ENCODE results near the gene BCAN.
"Not testable (repeated sequence)": the region's sequence is repeated elsewhere in the genome, so short reads cannot be mapped to it uniquely, and the experiment has no call there.

BCAN gene

GRCh38 chr1:156616463-156616862, 25.5 kb upstream of the BCAN start:
- DNase-seq, result peak; percentile 52

GRCh38 chr1:156618853-156619581, 22.9 kb upstream of the BCAN start, which contains the start of gene HAPLN2:
Gene HAPLN2 (plus strand): TSS chr1:156619415. CDS start chr1:156623491, 4,076 bp downstream.
- no peak for DNase-seq

- no peak for DNase-seq
Observed at GRCh38 chr1:156619582-156619955, 22.3 kb upstream of the BCAN start.

- no peak for DNase-seq
Observed at GRCh38 chr1:156622581-156623297, 19.2 kb upstream of the BCAN start.

GRCh38 chr1:156623946-156624813, 17.7 kb upstream of the BCAN start:
- DNase-seq, result peak; percentile 41

GRCh38 chr1:156624814-156625435, 17.0 kb upstream of the BCAN start:
- no peak for DNase-seq

- peak; percentile 40 for DNase-seq
Observed at GRCh38 chr1:156625436-156626078, 16.4 kb upstream of the BCAN start.

GRCh38 chr1:156626079-156626438, 15.9 kb upstream of the BCAN start:
- DNase-seq, result no peak

GRCh38 chr1:156627313-156627880, 14.5 kb upstream of the BCAN start:
- DNase-seq, result no peak

- no peak for DNase-seq
Observed at GRCh38 chr1:156629823-156630449, 12.0 kb upstream of the BCAN start.

GRCh38 chr1:156631152-156631551, 10.8 kb upstream of the BCAN start:
- DNase-seq, result not testable (repeated sequence)

- DNase-seq, result no peak
Observed at GRCh38 chr1:156632355-156632754, 9.6 kb upstream of the BCAN start.

- no peak for DNase-seq
Observed at GRCh38 chr1:156638189-156638985, 3.5 kb upstream of the BCAN start.

- no peak for DNase-seq
Observed at GRCh38 chr1:156639601-156640101, 2.3 kb upstream of the BCAN start.

GRCh38 chr1:156640842-156641706, 843 bp upstream of the BCAN start:
- no peak for DNase-seq

GRCh38 chr1:156642265-156643048, 540 bp downstream of the BCAN start:
- no peak for DNase-seq

- no peak for DNase-seq
Observed at GRCh38 chr1:156643049-156643777, 1.3 kb downstream of the BCAN start.

GRCh38 chr1:156643778-156644092, 1.8 kb downstream of the BCAN start:
- DNase-seq, result no peak
